GM18505 (cell line): ENCODE results near the gene KLK7.

Experiments
- ATAC-seq: cut with Tn5 transposase; IDR thresholded peaks from one replicate; pipeline ENCODE4 v1.9.1; 2021; ENCODE audit not compliant: unreplicated experiment
- POLR2A ChIP-seq: IDR thresholded peaks from 4 replicates; pipeline ENCODE4 v1.6.1; 2011; ENCODE audit warnings: borderline replicate concordance; ENCODE audit not compliant: insufficient read depth, insufficient read length; ENCODE audit errors: extremely low read depth

KLK7 gene

GRCh38 chr19:50983625-50984292 lies at the start of gene KLK7:
Gene KLK7 (minus strand): TSS chr19:50983917. CDS start chr19:50982399, 1,518 bp downstream.
- no peak for ATAC-seq
- TF ChIP-seq POLR2A, result no peak

GRCh38 chr19:51031880-51032225 lies 48.1 kb upstream of the KLK7 start:
- TF ChIP-seq POLR2A, result no peak

GRCh38 chr19:51031220-51031879 lies 47.6 kb upstream of the KLK7 start:
- no peak for TF ChIP-seq POLR2A
- no peak for ATAC-seq

More at GRCh38 chr19:51031880-51032225, 48.1 kb upstream of the KLK7 start:
- ATAC-seq, result no peak

- ATAC-seq, result no peak
- no peak for TF ChIP-seq POLR2A
Observed at GRCh38 chr19:51030631-51031030, 46.9 kb upstream of the KLK7 start.

- TF ChIP-seq POLR2A, result no peak
- no peak for ATAC-seq
Observed at GRCh38 chr19:51029718-51030117, 46.0 kb upstream of the KLK7 start.

- no peak for TF ChIP-seq POLR2A
Observed at GRCh38 chr19:51027873-51028272, 44.2 kb upstream of the KLK7 start.

GRCh38 chr19:51027126-51027806 lies 43.5 kb upstream of the KLK7 start:
- ATAC-seq, result no peak
- TF ChIP-seq POLR2A, result no peak

More at GRCh38 chr19:51027873-51028272, 44.2 kb upstream of the KLK7 start:
- ATAC-seq, result no peak

- no peak for ATAC-seq
- no peak for TF ChIP-seq POLR2A
Observed at GRCh38 chr19:51026554-51026831, 42.8 kb upstream of the KLK7 start, which contains the start of gene KLK11. Gene KLK11 (minus strand): TSS chr19:51026616. CDS start chr19:51025631, 985 bp downstream.

- TF ChIP-seq POLR2A, result no peak
- ATAC-seq, result no peak
Observed at GRCh38 chr19:51025809-51026553, 42.3 kb upstream of the KLK7 start.

GRCh38 chr19:51025401-51025800 lies 41.7 kb upstream of the KLK7 start:
- TF ChIP-seq POLR2A, result no peak
- ATAC-seq, result no peak

- no peak for ATAC-seq
- TF ChIP-seq POLR2A, result no peak
Observed at GRCh38 chr19:51024924-51025323, 41.2 kb upstream of the KLK7 start.

- no peak for ATAC-seq
- TF ChIP-seq POLR2A, result no peak
Observed at GRCh38 chr19:51023946-51024345, 40.2 kb upstream of the KLK7 start.

GRCh38 chr19:51022526-51022925 lies 38.8 kb upstream of the KLK7 start:
- ATAC-seq, result no peak
- no peak for TF ChIP-seq POLR2A
